ENCODE results near the gene RPS6KB1.
A peak's percentile ranks its signal among the peaks of the same experiment; 100 is the strongest.
"Not testable (repeated sequence)": the region's sequence is repeated elsewhere in the genome, so short reads cannot be mapped to it uniquely, and the experiment has no call there.

RPS6KB1 gene

GRCh38 chr17:59892924-59893675 is at the start of gene RPS6KB1, which contains the start of gene TUBD1:
RPS6KB1 (plus strand) TSS chr17:59893121; CDS start chr17:59893185, 64 bp downstream.
TUBD1 (minus strand) TSS chr17:59892943; CDS start chr17:59891002, 1,941 bp downstream.
- peak within 1 kb of the TSS; percentile 86 for H3K4me3 ChIP-seq (ENCODE audit: control insufficient read depth, low read depth, low read length)
- no peak for TF ChIP-seq CTCF (conservative IDR thresholded peaks at IDR 0.05; ENCODE audit: control insufficient read depth, insufficient read depth, low read depth, low read length)
- peak; percentile 99 for DNase-seq (ENCODE audit: low read depth)

- peak; percentile 78 for DNase-seq (ENCODE audit: low read depth)
- no peak for TF ChIP-seq CTCF (conservative IDR thresholded peaks at IDR 0.05; ENCODE audit: control insufficient read depth, insufficient read depth, low read depth, low read length)
- no peak overlapping the region for H3K4me3 ChIP-seq (ENCODE audit: control insufficient read depth, low read depth, low read length)
Measured at GRCh38 chr17:59844884-59845594, 47.9 kb upstream of the RPS6KB1 start.

GRCh38 chr17:59845595-59846393 is 47.1 kb upstream of the RPS6KB1 start:
- peak; percentile 91 for DNase-seq (ENCODE audit: low read depth)
- no peak for TF ChIP-seq CTCF (conservative IDR thresholded peaks at IDR 0.05; ENCODE audit: control insufficient read depth, insufficient read depth, low read depth, low read length)
- H3K4me3 ChIP-seq (ENCODE audit: control insufficient read depth, low read depth, low read length), result no peak overlapping the region

- TF ChIP-seq CTCF (conservative IDR thresholded peaks at IDR 0.05; ENCODE audit: control insufficient read depth, insufficient read depth, low read depth, low read length), result no peak
- peak; percentile 92 for DNase-seq (ENCODE audit: low read depth)
- peak overlapping the region; percentile 7 for H3K4me3 ChIP-seq (ENCODE audit: control insufficient read depth, low read depth, low read length)
Measured at GRCh38 chr17:59846394-59847165, 46.3 kb upstream of the RPS6KB1 start.

GRCh38 chr17:59848385-59848668 is 44.6 kb upstream of the RPS6KB1 start:
- no peak for DNase-seq (ENCODE audit: low read depth)
- H3K4me3 ChIP-seq (ENCODE audit: control insufficient read depth, low read depth, low read length), result no peak overlapping the region
- TF ChIP-seq CTCF (conservative IDR thresholded peaks at IDR 0.05; ENCODE audit: control insufficient read depth, insufficient read depth, low read depth, low read length), result no peak

GRCh38 chr17:59848778-59849177 is 44.1 kb upstream of the RPS6KB1 start:
- no peak for TF ChIP-seq CTCF (conservative IDR thresholded peaks at IDR 0.05; ENCODE audit: control insufficient read depth, insufficient read depth, low read depth, low read length)
- DNase-seq (ENCODE audit: low read depth), result peak; percentile 75
- no peak overlapping the region for H3K4me3 ChIP-seq (ENCODE audit: control insufficient read depth, low read depth, low read length)

GRCh38 chr17:59850311-59850710 is 42.6 kb upstream of the RPS6KB1 start:
- DNase-seq (ENCODE audit: low read depth); H3K4me3 ChIP-seq (ENCODE audit: control insufficient read depth, low read depth, low read length): not testable (repeated sequence)

Measured in fibroblast of mammary gland (primary cell).